ENCODE results near the gene GABBR2.
"Not testable (repeated sequence)": the region's sequence is repeated elsewhere in the genome, so short reads cannot be mapped to it uniquely, and the experiment has no call there.

The GABBR2 gene

DNA sequence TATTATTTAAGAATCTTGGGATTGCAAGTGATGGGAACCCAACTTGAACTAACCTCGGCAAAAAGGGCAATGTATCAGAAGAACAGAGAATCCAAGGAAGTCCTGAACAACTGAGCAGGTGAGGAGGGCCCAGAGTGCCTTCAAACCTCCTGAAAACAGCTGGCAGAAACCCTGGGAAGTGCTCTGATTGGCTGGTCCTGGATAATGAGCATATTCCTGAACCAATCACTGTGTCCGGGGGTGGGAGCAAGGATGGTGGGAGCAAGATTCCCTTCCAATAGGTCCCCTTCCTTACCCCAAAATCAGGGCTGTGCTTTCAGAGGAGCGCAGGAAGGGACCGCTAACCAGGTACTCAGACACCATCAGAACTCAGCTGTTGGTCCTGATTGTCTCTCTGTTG is 421.4 kb downstream of the GABBR2 start:
- TF ChIP-seq, protein P1, sequence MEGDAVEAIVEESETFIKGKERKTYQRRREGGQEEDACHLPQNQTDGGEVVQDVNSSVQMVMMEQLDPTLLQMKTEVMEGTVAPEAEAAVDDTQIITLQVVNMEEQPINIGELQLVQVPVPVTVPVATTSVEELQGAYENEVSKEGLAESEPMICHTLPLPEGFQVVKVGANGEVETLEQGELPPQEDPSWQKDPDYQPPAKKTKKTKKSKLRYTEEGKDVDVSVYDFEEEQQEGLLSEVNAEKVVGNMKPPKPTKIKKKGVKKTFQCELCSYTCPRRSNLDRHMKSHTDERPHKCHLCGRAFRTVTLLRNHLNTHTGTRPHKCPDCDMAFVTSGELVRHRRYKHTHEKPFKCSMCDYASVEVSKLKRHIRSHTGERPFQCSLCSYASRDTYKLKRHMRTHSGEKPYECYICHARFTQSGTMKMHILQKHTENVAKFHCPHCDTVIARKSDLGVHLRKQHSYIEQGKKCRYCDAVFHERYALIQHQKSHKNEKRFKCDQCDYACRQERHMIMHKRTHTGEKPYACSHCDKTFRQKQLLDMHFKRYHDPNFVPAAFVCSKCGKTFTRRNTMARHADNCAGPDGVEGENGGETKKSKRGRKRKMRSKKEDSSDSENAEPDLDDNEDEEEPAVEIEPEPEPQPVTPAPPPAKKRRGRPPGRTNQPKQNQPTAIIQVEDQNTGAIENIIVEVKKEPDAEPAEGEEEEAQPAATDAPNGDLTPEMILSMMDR (conservative IDR thresholded peaks at IDR 0.05; ENCODE audit: low read length): no peak
- DNase-seq (ENCODE audit: low read depth): no peak
- no peak overlapping the region for H3K4me3 ChIP-seq (ENCODE audit: low read length)

DNA sequence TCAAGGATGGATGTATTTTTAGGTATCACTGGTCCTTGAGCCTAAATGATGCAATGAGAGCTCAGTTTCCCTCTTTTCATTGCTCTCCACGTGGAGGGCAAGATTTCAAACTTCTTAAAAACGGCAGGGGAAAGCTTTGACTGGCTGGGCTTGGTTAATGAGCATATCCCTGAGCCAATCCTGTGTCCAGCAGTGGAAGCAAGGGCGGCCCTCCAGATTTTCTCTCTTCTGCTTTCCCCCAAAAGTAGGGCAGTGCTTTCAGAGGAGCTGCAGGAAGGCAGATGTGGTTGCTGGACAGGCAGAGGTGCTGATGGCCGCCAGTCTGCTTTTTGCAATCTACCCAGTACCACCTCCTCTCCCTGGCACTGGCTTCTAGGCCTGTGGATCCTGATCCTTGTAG is 423.3 kb downstream of the GABBR2 start:
- no peak overlapping the region for H3K4me3 ChIP-seq (ENCODE audit: low read length)
- TF ChIP-seq, protein P1 (conservative IDR thresholded peaks at IDR 0.05; ENCODE audit: low read length): no peak
- DNase-seq (ENCODE audit: low read depth): no peak

- TF ChIP-seq, protein P1 (conservative IDR thresholded peaks at IDR 0.05; ENCODE audit: low read length): no peak
- DNase-seq (ENCODE audit: low read depth): no peak
- no peak overlapping the region for H3K4me3 ChIP-seq (ENCODE audit: low read length)
Observed at GRCh38 chr9:98284754-98285153, 424.0 kb downstream of the GABBR2 start.

- DNase-seq (ENCODE audit: low read depth); H3K4me3 ChIP-seq (ENCODE audit: low read length): not testable (repeated sequence)
Observed at GRCh38 chr9:98283143-98283542, 425.6 kb downstream of the GABBR2 start.

DNA sequence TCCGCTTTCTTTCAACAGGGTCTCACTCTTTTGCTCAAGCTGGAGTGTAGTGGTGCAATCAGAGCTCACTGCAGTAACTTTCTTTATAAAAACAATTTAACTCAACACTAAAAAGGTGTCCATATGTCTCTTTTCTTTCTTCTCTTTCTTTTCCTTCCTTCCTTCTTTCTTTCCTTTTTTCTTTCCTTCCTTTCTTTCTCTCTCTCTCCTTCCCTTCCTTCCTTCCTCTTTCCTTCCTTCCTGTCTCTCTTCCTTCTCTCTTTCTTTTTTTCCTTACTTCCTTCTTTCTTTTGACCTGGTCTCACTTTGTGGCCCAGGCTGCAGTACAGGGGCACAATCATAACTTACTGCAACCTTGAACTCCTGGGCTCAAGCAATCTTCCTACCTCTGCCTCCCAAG is 427.5 kb downstream of the GABBR2 start:
- H3K4me3 ChIP-seq (ENCODE audit: low read length): no peak overlapping the region
- DNase-seq (ENCODE audit: low read depth): no peak
- TF ChIP-seq, protein P1 (conservative IDR thresholded peaks at IDR 0.05; ENCODE audit: low read length): no peak

GRCh38 chr9:98280574-98280973 is 428.2 kb downstream of the GABBR2 start:
- no peak overlapping the region for H3K4me3 ChIP-seq (ENCODE audit: low read length)
- no peak for DNase-seq (ENCODE audit: low read depth)
- TF ChIP-seq, protein P1 (conservative IDR thresholded peaks at IDR 0.05; ENCODE audit: low read length): no peak

- DNase-seq (ENCODE audit: low read depth): no peak
- TF ChIP-seq, protein P1 (conservative IDR thresholded peaks at IDR 0.05; ENCODE audit: low read length): no peak
- H3K4me3 ChIP-seq (ENCODE audit: low read length): no peak overlapping the region
Observed at GRCh38 chr9:98280162-98280561, 428.6 kb downstream of the GABBR2 start.

DNA sequence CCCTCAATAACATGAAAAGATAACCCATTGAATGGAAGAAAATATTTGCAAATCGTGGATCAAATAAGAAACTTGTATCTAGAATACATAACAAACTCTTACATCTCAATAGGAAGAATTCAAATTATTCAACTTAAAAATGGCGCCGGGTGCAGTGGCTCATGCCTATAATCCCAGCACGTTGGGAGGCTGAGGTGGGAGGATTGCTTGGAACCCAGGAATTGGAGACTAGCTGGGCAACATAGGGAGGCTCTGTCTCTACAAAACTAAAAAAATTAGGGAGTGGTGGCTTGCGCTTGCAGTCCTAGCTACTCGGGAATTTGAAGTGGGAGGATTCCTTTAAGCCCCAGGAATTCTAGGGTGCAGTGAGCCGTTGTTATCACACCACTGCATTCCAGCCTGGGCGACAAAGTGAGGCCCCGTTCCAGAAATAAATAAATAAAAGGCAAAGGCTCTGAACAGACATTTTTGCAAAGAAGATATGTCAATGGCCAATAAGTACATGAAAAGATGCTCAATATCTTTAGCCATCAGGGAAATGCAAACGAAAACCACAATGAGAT is 431.7 kb downstream of the GABBR2 start:
- no peak for DNase-seq (ENCODE audit: low read depth)
- H3K4me3 ChIP-seq (ENCODE audit: low read length): no peak overlapping the region
- TF ChIP-seq, protein P1 (conservative IDR thresholded peaks at IDR 0.05; ENCODE audit: low read length): no peak

All from AG10803 (cell line).